ENCODE results near the gene CELSR2.

- no peak for TF ChIP-seq POLR2A (IDR thresholded peaks at IDR 0.05; ENCODE audit: extremely low read depth, insufficient read length)
- no peak for TF ChIP-seq CTCF (IDR thresholded peaks at IDR 0.05; ENCODE audit: low read depth, low read length)
- TF ChIP-seq MAX (IDR thresholded peaks at IDR 0.05; ENCODE audit: low read depth, low read length) = no peak
- TF ChIP-seq MYC (IDR thresholded peaks at IDR 0.05; ENCODE audit: low read depth, low read length) = no peak
Measured at GRCh38 chr1:109296782-109297181, 47.4 kb downstream of the CELSR2 start.

Measured in NB4 (cell line).